SU-DHL-6 (cell line): ENCODE data around the gene MAP3K7CL.

Experiments used
- H2AFZ ChIP-seq: fragments of 200-600 bp; sonication (generic); 2 replicates; pipeline ENCODE4 v1.6.1; 2014; ENCODE audit warnings: low read depth, mild to moderate bottlenecking, moderate library complexity, mixed read lengths, antibody characterized with exemption, low read length; ENCODE audit not compliant: severe bottlenecking
- H3F3A ChIP-seq: fragments of 200-600 bp; shearing (Covaris generic); 2 replicates; pipeline ENCODE4 v1.6.0; 2016; ENCODE audit warnings: antibody characterized with exemption, mild to moderate bottlenecking; ENCODE audit not compliant: insufficient read depth
- H3K27ac ChIP-seq: fragments of 200-600 bp; sonication (generic); 2 replicates; pipeline ENCODE4 v1.5.1; 2016; ENCODE audit warnings: low read depth, mild to moderate bottlenecking, low read length, moderate library complexity, mixed read lengths
- H3K27me3 ChIP-seq: fragments of 200-600 bp; sonication (generic), shearing (Covaris generic); 2 replicates; pipeline ENCODE4 v1.6.0; 2014; ENCODE audit warnings: mild to moderate bottlenecking, low read length
- H3K36me3 ChIP-seq: fragments of 200-600 bp; sonication (generic); 2 replicates; pipeline ENCODE4 v1.6.1; 2014; ENCODE audit warnings: mild to moderate bottlenecking, low read length, mixed read lengths
- H3K4me2 ChIP-seq: fragments of 300-600, 200-600 bp; shearing (Covaris generic), sonication (generic); 2 replicates; pipeline ENCODE4 v1.6.0; 2014; ENCODE audit warnings: low read length, low read depth, mild to moderate bottlenecking; ENCODE audit not compliant: poor library complexity, severe bottlenecking
- H3K4me3 ChIP-seq: fragments of 200-600 bp; sonication (generic); 2 replicates; pipeline ENCODE4 v1.5.1; 2014; ENCODE audit warnings: antibody characterized with exemption, low read length, mild to moderate bottlenecking, mixed read lengths; ENCODE audit not compliant: insufficient read depth, poor library complexity, severe bottlenecking
- H3K79me2 ChIP-seq: fragments of 200-600 bp; sonication (generic); 2 replicates; pipeline ENCODE4 v1.6.1; 2014; ENCODE audit warnings: mild to moderate bottlenecking, low read length, moderate library complexity; ENCODE audit not compliant: insufficient read depth
- H3K9ac ChIP-seq: fragments of 200-600 bp; sonication (generic); 2 replicates; pipeline ENCODE4 v1.7.0; 2014; ENCODE audit warnings: mild to moderate bottlenecking, low read length
- H3K9me2 ChIP-seq: fragments of 200-600 bp; sonication (generic); replicated peaks from 2 replicates; pipeline ENCODE4 v1.6.1; 2014; ENCODE audit warnings: low read length; ENCODE audit not compliant: insufficient read depth
- H3K9me3 ChIP-seq: fragments of 200-600 bp; sonication (generic); 2 replicates; pipeline ENCODE4 v1.6.1; 2014; ENCODE audit warnings: low read length, mixed read lengths; ENCODE audit not compliant: insufficient read depth
- H4K20me1 ChIP-seq: fragments of 200-600 bp; sonication (generic); 2 replicates; pipeline ENCODE4 v1.6.1; 2014; ENCODE audit warnings: low read depth, mild to moderate bottlenecking, antibody characterized with exemption, low read length, moderate library complexity, mixed read lengths
- EZH2phosphoT487 ChIP-seq: fragments of 200-600 bp; sonication (generic), shearing (Covaris generic); conservative IDR thresholded peaks from 2 replicates; pipeline ENCODE4 v1.6.1; 2018; ENCODE audit warnings: mild to moderate bottlenecking, antibody characterized with exemption, low read length, moderate library complexity, mixed read lengths
- TF ChIP-seq, protein P1 (sequence below): fragments of 200-600 bp; sonication (generic); IDR thresholded peaks from one replicate; pipeline ENCODE4 v1.5.1; 2017; ENCODE audit warnings: antibody characterized with exemption, mild to moderate bottlenecking, low read length, moderate library complexity; ENCODE audit not compliant: insufficient read depth, poor library complexity, severe bottlenecking

Gene MAP3K7CL

DNA sequence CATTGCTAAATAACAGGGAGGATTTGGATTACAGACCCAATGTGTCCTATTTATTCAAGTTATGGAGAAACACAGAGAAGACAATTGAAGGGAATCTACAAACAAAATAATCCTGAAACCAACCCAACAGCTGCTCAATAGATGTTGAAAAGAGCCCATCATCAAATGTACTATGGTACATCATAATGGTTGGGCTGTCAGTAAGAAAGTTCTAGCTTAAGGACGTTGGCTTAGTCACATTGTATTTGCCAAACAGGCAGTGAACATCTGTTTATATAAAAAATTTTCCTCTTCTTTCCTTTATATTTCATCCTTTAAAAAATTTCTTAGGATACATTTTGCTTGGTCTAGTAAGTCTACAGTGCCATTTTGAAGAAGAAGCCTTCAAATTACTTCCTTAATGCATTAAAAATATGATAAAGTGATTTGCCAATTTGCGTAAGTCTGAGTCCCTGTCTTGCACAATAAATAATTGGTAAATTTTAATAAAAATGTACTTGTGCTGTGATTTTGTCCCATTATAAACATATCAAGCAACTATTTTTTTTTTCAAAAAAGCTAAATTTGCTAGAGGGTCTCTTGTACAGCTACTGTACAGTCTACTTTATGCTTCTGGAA lies 14.4 kb downstream of the MAP3K7CL start:
- TF ChIP-seq, protein P1, sequence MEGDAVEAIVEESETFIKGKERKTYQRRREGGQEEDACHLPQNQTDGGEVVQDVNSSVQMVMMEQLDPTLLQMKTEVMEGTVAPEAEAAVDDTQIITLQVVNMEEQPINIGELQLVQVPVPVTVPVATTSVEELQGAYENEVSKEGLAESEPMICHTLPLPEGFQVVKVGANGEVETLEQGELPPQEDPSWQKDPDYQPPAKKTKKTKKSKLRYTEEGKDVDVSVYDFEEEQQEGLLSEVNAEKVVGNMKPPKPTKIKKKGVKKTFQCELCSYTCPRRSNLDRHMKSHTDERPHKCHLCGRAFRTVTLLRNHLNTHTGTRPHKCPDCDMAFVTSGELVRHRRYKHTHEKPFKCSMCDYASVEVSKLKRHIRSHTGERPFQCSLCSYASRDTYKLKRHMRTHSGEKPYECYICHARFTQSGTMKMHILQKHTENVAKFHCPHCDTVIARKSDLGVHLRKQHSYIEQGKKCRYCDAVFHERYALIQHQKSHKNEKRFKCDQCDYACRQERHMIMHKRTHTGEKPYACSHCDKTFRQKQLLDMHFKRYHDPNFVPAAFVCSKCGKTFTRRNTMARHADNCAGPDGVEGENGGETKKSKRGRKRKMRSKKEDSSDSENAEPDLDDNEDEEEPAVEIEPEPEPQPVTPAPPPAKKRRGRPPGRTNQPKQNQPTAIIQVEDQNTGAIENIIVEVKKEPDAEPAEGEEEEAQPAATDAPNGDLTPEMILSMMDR: no peak
- TF ChIP-seq EZH2phosphoT487: no peak
- Histone ChIP-seq H3K27me3 (no peaks in the 10 kb centered on the region), H2AFZ (no peak overlapping the region), H3K36me3 (no peaks in the 10 kb centered on the region), H3K9ac (no peak overlapping the region), H3K27ac (no peak overlapping the region), H3K9me2 (no peaks in the 10 kb centered on the region), H3K4me2 (no peak overlapping the region), H3K9me3 (no peaks in the 10 kb centered on the region), H3K4me3 (no peak overlapping the region), H4K20me1 (no peaks in the 10 kb centered on the region), H3F3A (no peaks in the 10 kb centered on the region), H3K79me2 (no peaks in the 10 kb centered on the region)

DNA sequence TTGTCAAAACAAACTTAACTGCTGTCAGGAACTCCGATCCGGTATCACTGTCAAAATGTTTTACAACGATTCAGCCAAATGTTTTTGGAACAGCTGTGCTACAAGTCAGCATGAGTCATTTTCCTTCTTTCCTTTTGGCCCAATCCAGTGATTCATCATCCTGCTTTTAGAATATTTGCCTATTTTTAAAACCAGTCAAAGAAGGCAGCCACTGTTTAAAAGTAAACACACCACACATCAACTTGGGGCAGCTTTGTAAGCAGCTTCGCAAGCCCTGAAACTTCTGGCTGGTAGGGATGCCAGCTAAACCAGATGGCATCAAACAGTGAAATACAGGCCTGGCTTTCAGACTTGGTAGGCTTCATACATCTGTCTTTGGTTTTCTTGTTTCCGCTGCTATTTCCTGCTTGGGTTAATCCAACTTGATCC lies 14.9 kb downstream of the MAP3K7CL start:
- H3K9me3 ChIP-seq: no peaks in the 10 kb centered on the region

DNA sequence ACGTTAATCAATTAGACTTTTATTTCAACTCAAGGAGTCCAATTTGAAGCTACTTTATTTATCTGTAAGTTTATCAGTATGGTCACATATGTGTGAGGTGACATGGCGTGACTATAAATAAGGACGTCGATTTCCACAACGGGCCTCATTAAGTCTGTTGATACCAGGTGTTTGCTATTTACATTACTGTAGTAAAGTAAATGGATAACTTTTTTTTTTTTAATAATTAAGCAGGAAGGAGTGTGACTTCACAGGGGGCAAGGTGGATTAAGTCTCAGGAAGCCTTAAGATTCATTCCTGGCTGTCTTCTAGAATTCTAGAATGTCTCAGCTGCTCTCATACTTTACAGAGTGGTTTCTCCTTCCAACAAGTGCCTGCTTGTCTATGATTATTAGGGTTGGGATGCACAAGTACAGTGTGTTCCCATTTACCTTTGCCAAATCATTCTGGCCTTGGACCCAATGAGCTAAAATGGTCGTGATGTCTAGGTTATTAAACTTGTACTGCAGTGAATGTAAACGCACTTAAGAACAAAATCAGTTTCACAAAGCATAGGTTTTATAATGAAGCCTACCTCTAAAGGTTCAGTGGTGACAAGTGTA lies 15.5 kb downstream of the MAP3K7CL start:
- no peaks in the 10 kb centered on the region for H4K20me1 ChIP-seq
- H3K4me3 ChIP-seq: no peak overlapping the region
- no peaks in the 10 kb centered on the region for H3K79me2 ChIP-seq
- H3F3A ChIP-seq: no peaks in the 10 kb centered on the region
- no peak overlapping the region for H3K27ac ChIP-seq
- H2AFZ ChIP-seq: no peak overlapping the region
- H3K27me3 ChIP-seq: no peaks in the 10 kb centered on the region
- H3K4me2 ChIP-seq: no peak overlapping the region
- H3K9ac ChIP-seq: no peak overlapping the region
- TF ChIP-seq EZH2phosphoT487: no peak
- TF ChIP-seq, protein P1: no peak
- no peaks in the 10 kb centered on the region for H3K9me3 ChIP-seq
- H3K36me3 ChIP-seq: no peaks in the 10 kb centered on the region
- H3K9me2 ChIP-seq: no peaks in the 10 kb centered on the region

More for the DNA sequence above, 14.9 kb downstream of the MAP3K7CL start:
- Histone ChIP-seq H3K36me3 (no peaks in the 10 kb centered on the region), H3K9ac (no peak overlapping the region), H2AFZ (no peak overlapping the region), H3K27me3 (no peaks in the 10 kb centered on the region), H4K20me1 (no peaks in the 10 kb centered on the region), H3K9me2 (no peaks in the 10 kb centered on the region), H3K4me3 (no peak overlapping the region), H3K27ac (no peak overlapping the region), H3K4me2 (no peak overlapping the region), H3K79me2 (no peaks in the 10 kb centered on the region), H3F3A (no peaks in the 10 kb centered on the region)
- TF ChIP-seq EZH2phosphoT487: no peak
- TF ChIP-seq, protein P1: no peak
